B cell (primary cell): ENCODE data around the gene SHMT1.

Experiments
- EZH2 ChIP-seq: IDR thresholded peaks from 2 replicates; pipeline ENCODE4 v1.6.1; 2012; ENCODE audit warnings: borderline replicate concordance, low read depth, mild to moderate bottlenecking, moderate library complexity, low read length; ENCODE audit not compliant: insufficient read depth, poor library complexity, severe bottlenecking
- TF ChIP-seq, protein P1 (sequence below): fragments of 200-600 bp; IDR thresholded peaks from one replicate; pipeline ENCODE4 v1.8.0; 2022; ENCODE audit warnings: antibody characterized with exemption, mild to moderate bottlenecking

DNA sequence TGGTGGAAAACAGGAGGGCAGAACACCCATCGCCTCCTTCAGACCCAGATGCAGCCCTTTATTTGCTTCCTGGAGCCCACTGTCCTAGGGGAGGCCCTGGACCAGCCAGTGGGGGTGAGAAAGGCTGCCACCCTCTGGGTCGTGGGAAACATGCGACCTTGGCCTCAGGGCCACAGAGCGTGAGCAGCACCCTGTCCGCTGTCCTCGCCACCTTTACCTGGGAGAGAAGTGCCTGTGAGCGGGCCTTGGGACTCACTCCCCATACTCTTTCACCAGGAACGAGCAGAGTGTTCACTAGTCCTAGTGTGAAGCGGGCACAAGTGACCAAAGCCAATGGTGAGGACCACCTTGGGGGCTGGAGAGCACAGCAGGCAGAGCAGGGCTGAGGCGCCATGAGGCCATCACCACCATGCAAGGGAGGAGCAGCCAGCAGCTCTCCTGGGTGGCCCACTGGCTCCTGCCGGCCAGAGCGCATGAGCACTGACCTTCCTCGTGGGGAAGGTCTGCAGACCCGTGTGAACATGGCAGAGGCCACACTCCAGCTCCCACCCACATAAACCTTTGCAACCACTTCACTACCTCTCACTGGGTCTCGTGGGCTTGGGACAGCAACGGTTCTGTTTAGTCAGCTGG lies 39.7 kb downstream of the SHMT1 start:
- TF ChIP-seq EZH2 = no peak
- TF ChIP-seq, protein P1, sequence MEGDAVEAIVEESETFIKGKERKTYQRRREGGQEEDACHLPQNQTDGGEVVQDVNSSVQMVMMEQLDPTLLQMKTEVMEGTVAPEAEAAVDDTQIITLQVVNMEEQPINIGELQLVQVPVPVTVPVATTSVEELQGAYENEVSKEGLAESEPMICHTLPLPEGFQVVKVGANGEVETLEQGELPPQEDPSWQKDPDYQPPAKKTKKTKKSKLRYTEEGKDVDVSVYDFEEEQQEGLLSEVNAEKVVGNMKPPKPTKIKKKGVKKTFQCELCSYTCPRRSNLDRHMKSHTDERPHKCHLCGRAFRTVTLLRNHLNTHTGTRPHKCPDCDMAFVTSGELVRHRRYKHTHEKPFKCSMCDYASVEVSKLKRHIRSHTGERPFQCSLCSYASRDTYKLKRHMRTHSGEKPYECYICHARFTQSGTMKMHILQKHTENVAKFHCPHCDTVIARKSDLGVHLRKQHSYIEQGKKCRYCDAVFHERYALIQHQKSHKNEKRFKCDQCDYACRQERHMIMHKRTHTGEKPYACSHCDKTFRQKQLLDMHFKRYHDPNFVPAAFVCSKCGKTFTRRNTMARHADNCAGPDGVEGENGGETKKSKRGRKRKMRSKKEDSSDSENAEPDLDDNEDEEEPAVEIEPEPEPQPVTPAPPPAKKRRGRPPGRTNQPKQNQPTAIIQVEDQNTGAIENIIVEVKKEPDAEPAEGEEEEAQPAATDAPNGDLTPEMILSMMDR = no peak
